A673 (cell line): ENCODE measurements around the gene RASL11B. TPM values are rescaled to one million over a fixed set of nuclear protein-coding genes. Genes with fewer than 3 reads are reported as not detected.

ENCODE experiments used
- BruUV-seq: library from RNA; stranded (reverse); fragments of 400-500 nt; replicated peaks from 2 replicates; lab custom pipeline; 2021; lab: Mats Ljungman, UMichigan
- CTCF ChIA-PET: fragments of 300-600 bp; sonication (Branson Sonifier 250); formaldehyde crosslinking; loops from one replicate; lab custom pipeline; 2022; ENCODE audit warnings: antibody characterized with exemption; lab: Charles Lee
- POLR2A ChIA-PET: fragments of 300-600 bp; sonication (Branson Sonifier 250); formaldehyde crosslinking; loops from one replicate; lab custom pipeline; 2022; ENCODE audit warnings: antibody characterized with exemption; ENCODE audit not compliant: low non-redundant PET; lab: Charles Lee
- DNase-seq: peaks from one replicate; pipeline ENCODE4 v3.0.0-alpha.2; 2015; ENCODE audit warnings: low spot score
- H3K27ac ChIP-seq: fragments of 200-600 bp; sonication (generic); 2 replicates; pipeline ENCODE4 v1.5.1; 2016; ENCODE audit warnings: mixed run types, low read depth, mild to moderate bottlenecking, mixed read lengths, antibody characterized with exemption, low read length; ENCODE audit not compliant: poor library complexity, severe bottlenecking
- H3K27me3 ChIP-seq: fragments of 200-600 bp; sonication (generic); replicated peaks from 2 replicates; pipeline ENCODE4 v1.6.1; 2017; ENCODE audit warnings: mixed run types, low read depth, mild to moderate bottlenecking, mixed read lengths, antibody characterized with exemption, low read length; ENCODE audit not compliant: insufficient read depth, poor library complexity
- H3K36me3 ChIP-seq: fragments of 200-600 bp; sonication (generic); 2 replicates; pipeline ENCODE4 v1.6.1; 2016; ENCODE audit warnings: mixed run types, mild to moderate bottlenecking, mixed read lengths, antibody characterized with exemption, low read length; ENCODE audit not compliant: insufficient read depth, poor library complexity, severe bottlenecking
- H3K4me1 ChIP-seq: fragments of 200-600 bp; sonication (generic); 2 replicates; pipeline ENCODE4 v1.6.1; 2017; ENCODE audit warnings: mixed run types, mild to moderate bottlenecking, mixed read lengths, antibody characterized with exemption, low read length; ENCODE audit not compliant: insufficient read depth, poor library complexity, severe bottlenecking
- H3K4me3 ChIP-seq: fragments of 200-600 bp; sonication (generic); 2 replicates; pipeline ENCODE4 v1.5.1; 2016; ENCODE audit warnings: low read depth, mixed run types, mild to moderate bottlenecking, mixed read lengths, low read length; ENCODE audit not compliant: poor library complexity, severe bottlenecking
- H3K9me3 ChIP-seq: fragments of 200-600 bp; sonication (generic); 2 replicates; pipeline ENCODE4 v1.6.1; 2016; ENCODE audit warnings: mixed run types, low read depth, mild to moderate bottlenecking, mixed read lengths, antibody characterized with exemption, low read length; ENCODE audit not compliant: poor library complexity, severe bottlenecking
- EZH2 ChIP-seq: fragments of 200-600 bp; sonication (generic); IDR thresholded peaks from 2 replicates; pipeline ENCODE4 v1.6.1; 2017; ENCODE audit warnings: borderline replicate concordance, low read depth, mild to moderate bottlenecking, mixed read lengths, antibody characterized with exemption, low read length; ENCODE audit not compliant: poor library complexity, severe bottlenecking
- intact Hi-C: fragments of 100-400 bp; cut with micrococcal nuclease; formaldehyde crosslinking; loops from one replicate; pipeline ENCODE4 v1.10.0; 2022; ENCODE audit not compliant: unreplicated experiment
- total RNA-seq: library from RNA; stranded (reverse); gene quantifications from 2 replicates; pipeline ENCODE4 v1.2.3, GENCODE V29; 2021
- TF ChIP-seq, protein P1 (sequence below): fragments of 300-800, 200-600 bp; sonication (generic); conservative IDR thresholded peaks from 2 replicates; pipeline ENCODE4 v1.5.1; 2017; ENCODE audit warnings: low read depth, mild to moderate bottlenecking, antibody characterized with exemption, low read length, moderate library complexity, mixed read lengths

The RASL11B gene
- total RNA-seq, 1 experiment from 2014 or later: 0.67 TPM

DNA sequence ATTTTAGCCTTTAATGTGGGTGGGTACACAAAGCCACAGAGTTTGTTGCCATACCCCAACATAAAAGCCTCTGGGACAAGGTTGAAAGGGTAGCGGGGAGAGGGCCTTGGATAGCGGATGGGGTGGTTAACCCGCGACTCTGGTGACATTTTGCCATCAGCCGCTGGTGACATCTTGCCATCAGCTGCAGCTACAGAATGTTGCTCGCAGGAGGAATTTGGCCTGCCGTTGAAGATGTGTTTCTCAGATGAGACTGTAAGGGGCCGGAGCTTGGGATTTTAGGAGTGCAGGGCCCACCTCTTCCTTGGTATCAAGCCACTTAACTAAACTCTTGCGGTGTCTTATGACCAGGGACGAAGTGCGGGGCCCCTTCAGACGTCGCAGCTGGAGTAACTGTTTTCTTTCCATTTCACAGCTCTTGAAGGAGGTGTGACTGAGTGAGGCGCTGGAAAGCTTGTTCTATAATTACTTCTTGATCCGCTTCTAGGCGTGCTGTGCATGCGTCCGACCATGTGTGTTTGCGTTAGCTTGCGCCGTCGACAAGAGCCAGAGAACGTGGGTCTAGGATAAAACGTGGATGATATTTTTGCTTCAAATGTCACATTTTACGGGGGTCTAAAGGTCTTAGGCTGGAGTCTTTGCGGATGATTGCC lies 820 bp upstream of the RASL11B start:
- DNase-seq: no peak
- CTCF ChIA-PET: no interaction called here
- intact Hi-C loops: loop anchor here (10.0 kb wide), 1 partner anchor 146 kb away; no protein-coding TSS in a partner anchor

DNA sequence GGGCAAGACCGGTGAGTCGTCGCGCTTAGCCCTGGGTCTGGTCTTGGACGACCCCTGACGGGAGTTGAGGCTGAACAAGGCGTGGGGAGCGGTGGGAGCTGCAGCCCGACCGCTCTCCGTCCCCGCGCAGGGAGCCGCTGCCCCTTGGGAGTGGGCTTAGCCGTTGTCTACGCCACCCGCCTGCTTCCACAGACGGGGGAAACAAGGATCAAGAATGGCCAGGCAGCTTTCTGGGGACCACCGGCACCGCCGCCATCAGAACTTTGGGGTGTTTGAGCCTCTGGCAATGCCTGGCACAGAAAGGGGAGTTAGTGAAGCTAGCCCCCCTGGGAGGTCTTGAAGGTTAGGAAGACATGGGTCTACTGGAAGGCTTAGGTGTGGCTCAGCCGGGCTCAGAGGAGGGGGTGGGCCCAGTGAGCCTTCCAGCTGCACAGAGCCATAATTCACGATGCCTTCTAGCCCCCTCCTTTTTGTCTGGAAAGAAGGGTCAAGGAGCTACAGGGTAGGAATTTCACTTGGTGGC lies 583 bp downstream of the RASL11B start:
- Histone ChIP-seq H3K27me3 (no peaks in the 10 kb centered on the region), H3K36me3 (no peaks in the 10 kb centered on the region), H3K27ac (no peak overlapping the region), H3K4me1 (no peaks in the 10 kb centered on the region), H3K9me3 (no peaks in the 10 kb centered on the region), H3K4me3 (peak overlapping the region; percentile 43)
- no peak for DNase-seq
- TF ChIP-seq, protein P1, sequence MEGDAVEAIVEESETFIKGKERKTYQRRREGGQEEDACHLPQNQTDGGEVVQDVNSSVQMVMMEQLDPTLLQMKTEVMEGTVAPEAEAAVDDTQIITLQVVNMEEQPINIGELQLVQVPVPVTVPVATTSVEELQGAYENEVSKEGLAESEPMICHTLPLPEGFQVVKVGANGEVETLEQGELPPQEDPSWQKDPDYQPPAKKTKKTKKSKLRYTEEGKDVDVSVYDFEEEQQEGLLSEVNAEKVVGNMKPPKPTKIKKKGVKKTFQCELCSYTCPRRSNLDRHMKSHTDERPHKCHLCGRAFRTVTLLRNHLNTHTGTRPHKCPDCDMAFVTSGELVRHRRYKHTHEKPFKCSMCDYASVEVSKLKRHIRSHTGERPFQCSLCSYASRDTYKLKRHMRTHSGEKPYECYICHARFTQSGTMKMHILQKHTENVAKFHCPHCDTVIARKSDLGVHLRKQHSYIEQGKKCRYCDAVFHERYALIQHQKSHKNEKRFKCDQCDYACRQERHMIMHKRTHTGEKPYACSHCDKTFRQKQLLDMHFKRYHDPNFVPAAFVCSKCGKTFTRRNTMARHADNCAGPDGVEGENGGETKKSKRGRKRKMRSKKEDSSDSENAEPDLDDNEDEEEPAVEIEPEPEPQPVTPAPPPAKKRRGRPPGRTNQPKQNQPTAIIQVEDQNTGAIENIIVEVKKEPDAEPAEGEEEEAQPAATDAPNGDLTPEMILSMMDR: no peak
- TF ChIP-seq EZH2: no peak
- intact Hi-C loops: loop anchor here (10.0 kb wide), 1 partner anchor 148 kb away; no protein-coding TSS in a partner anchor
- ChIA-PET CTCF (no interaction called here), POLR2A (no interaction called here)
- BruUV-seq: no TSS peak

More for the DNA sequence above, 820 bp upstream of the RASL11B start:
- H3K4me1 ChIP-seq: no peaks in the 10 kb centered on the region
- TF ChIP-seq, protein P1: no peak
- no peak for TF ChIP-seq EZH2
- no TSS peak for BruUV-seq
- POLR2A ChIA-PET: no interaction called here
- H3K27ac ChIP-seq: no peak overlapping the region
- H3K9me3 ChIP-seq: no peaks in the 10 kb centered on the region
- no peaks in the 10 kb centered on the region for H3K27me3 ChIP-seq
- no peaks in the 10 kb centered on the region for H3K36me3 ChIP-seq
- peak overlapping the region; percentile 43 for H3K4me3 ChIP-seq

DNA sequence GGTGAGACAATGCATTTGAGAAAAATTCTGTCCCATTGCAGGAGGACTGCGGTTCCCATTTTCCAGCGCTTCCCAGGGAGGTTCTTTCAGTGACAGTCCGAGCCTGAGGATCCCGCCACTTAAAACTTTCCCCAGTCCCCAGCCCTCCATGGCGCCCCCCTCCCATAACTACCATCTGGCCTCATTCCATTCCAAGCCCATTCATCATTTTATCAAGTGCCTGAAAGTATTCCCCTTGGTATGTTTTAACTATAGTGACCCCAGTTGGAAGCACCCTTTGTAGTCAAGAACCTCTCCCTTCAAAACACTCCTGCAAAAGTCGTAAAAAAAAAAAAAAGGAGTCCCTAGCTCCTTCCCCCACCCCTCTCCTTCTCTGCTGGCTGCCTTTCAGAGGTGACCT lies 1.2 kb downstream of the RASL11B start:
- Histone ChIP-seq H3K4me1 (no peaks in the 10 kb centered on the region), H3K27me3 (no peaks in the 10 kb centered on the region), H3K36me3 (no peaks in the 10 kb centered on the region), H3K4me3 (no peak overlapping the region), H3K9me3 (no peaks in the 10 kb centered on the region), H3K27ac (no peak overlapping the region)
- intact Hi-C loops: loop anchor here (10.0 kb wide), 1 partner anchor 149 kb away; no protein-coding TSS in a partner anchor
- ChIA-PET CTCF (no interaction called here), POLR2A (no interaction called here)
- DNase-seq: no peak
- BruUV-seq: no TSS peak
- TF ChIP-seq, protein P1: no peak
- TF ChIP-seq EZH2: no peak
